K562 (cell line): ENCODE results near the gene EPGN. TPM values are rescaled to one million over a fixed set of nuclear protein-coding genes. Genes with fewer than 3 reads are reported as not detected.

Source experiments
- ARID3B ChIP-seq: fragments of 250-450 bp; sonication (Bioruptor Pico); IDR thresholded peaks from 2 replicates; pipeline ENCODE4 v1.4.0; 2020; ENCODE audit warnings: borderline replicate concordance
- CGGBP1 ChIP-seq: fragments of 250-450 bp; sonication (Bioruptor Pico); IDR thresholded peaks from 2 replicates; pipeline ENCODE4 v1.9.0; 2021; ENCODE audit warnings: mild to moderate bottlenecking
- CREM ChIP-seq: IDR thresholded peaks from 2 replicates; pipeline ENCODE4 v1.6.1; 2014; ENCODE audit warnings: antibody characterized with exemption, low read depth
- ID3 ChIP-seq, 2 experiments: fragments of 250-450 bp in 1 of 2; fragments of 450-650 bp in 1 of 2; sonication (Bioruptor Pico) in 1 of 2; IDR thresholded peaks; 2 replicates each; pipeline versions ENCODE4 v1.6.1 to v1.8.0; 2016 to 2021; ENCODE audit warnings: mild to moderate bottlenecking in 2 of 2, moderate library complexity in 2 of 2, missing compliant biosample characterization in 1 of 2, missing genetic modification characterization in 1 of 2
- KAT7 ChIP-seq: sonication (generic); formaldehyde crosslinking; IDR thresholded peaks from 2 replicates; pipeline ENCODE4 v1.8.0; 2022; ENCODE audit warnings: missing genetic modification reagents, mild to moderate bottlenecking, borderline replicate concordance
- KHSRP ChIP-seq: fragments of 450-650 bp; IDR thresholded peaks from 2 replicates; pipeline ENCODE4 v1.6.1; 2017
- MLX ChIP-seq, 2 experiments: fragments of 450-650 bp in 1 of 2; sonication (generic) in 1 of 2; formaldehyde crosslinking; conservative IDR thresholded peaks; 2 replicates each; pipeline versions ENCODE4 v1.4.0 to v1.8.1; 2020 to 2022; ENCODE audit warnings: mild to moderate bottlenecking in 1 of 2, missing genetic modification reagents in 1 of 2
- MTF1 ChIP-seq: fragments of 250-450 bp; sonication (Bioruptor Pico); IDR thresholded peaks from 2 replicates; pipeline ENCODE4 v1.9.0; 2021; ENCODE audit warnings: moderate library complexity, mild to moderate bottlenecking, inconsistent platforms, borderline replicate concordance
- NR2C2 ChIP-seq, 2 experiments: fragments of 200-800 bp in 1 of 2; sonication (Bioruptor generic) in 1 of 2; sonication (generic) in 1 of 2; formaldehyde crosslinking in 1 of 2; IDR thresholded peaks; 2 replicates each; pipeline versions ENCODE4 v1.6.1 to v1.8.0; 2016 to 2022; ENCODE audit warnings: mild to moderate bottlenecking in 1 of 2, missing compliant biosample characterization in 1 of 2, missing genetic modification characterization in 1 of 2, missing genetic modification reagents in 1 of 2
- POLR2G ChIP-seq: fragments of 200-400 bp; formaldehyde crosslinking; IDR thresholded peaks from 2 replicates; pipeline ENCODE4 v1.6.1; 2017; ENCODE audit warnings: low read depth, mild to moderate bottlenecking, antibody characterized with exemption, low read length, moderate library complexity
- SNIP1 ChIP-seq: fragments of 450-650 bp; IDR thresholded peaks from 2 replicates; pipeline ENCODE4 v1.7.1; 2017; ENCODE audit warnings: low read depth, mild to moderate bottlenecking
- SPI1 ChIP-seq: IDR thresholded peaks from 2 replicates; pipeline ENCODE4 v1.6.1; 2011; ENCODE audit warnings: low read depth, low read length, control low read depth, borderline replicate concordance
- THRA ChIP-seq: fragments of 450-650 bp; IDR thresholded peaks from 2 replicates; pipeline ENCODE4 v1.6.1; 2017; ENCODE audit warnings: mild to moderate bottlenecking, moderate library complexity
- USF2 ChIP-seq: sonication (generic); formaldehyde crosslinking; IDR thresholded peaks from 2 replicates; pipeline ENCODE4 v1.5.0; 2020; ENCODE audit warnings: missing genetic modification reagents
- ZNF41 ChIP-seq: fragments of 250-450 bp; sonication (Bioruptor Pico); conservative IDR thresholded peaks from 2 replicates; pipeline ENCODE4 v1.4.0; 2020; ENCODE audit warnings: mild to moderate bottlenecking
- ZNF445 ChIP-seq: fragments of 250-450 bp; sonication (Bioruptor Pico); IDR thresholded peaks from 2 replicates; pipeline ENCODE4 v1.4.0; 2020; ENCODE audit warnings: low read depth, mild to moderate bottlenecking, moderate library complexity
- polyA plus RNA-seq, 8 experiments: library from polyadenylated mRNA; depleted of rRNA in 4 of 8; stranded (reverse) in 5 of 8; unstranded in 3 of 8; fragments of >200 nt; fragmentation: Nextera tagmentation in 2 of 8; fragmentation: Illumina TruSeq in 1 of 8; extraction: Ambion mirVana in 2 of 8; extraction: Trizol in 1 of 8; gene quantifications; 2 replicates each; pipeline versions ENCODE4 v1.2.1 to v1.2.3, GENCODE V29; 2011 to 2014; ENCODE audit warnings: inconsistent platforms in 1 of 8, missing spikeins in 1 of 8
- total RNA-seq, 7 experiments: library from RNA; depleted of rRNA in 6 of 7; stranded (reverse); fragments of >200 nt in 6 of 7; fragmentation: Illumina TruSeq in 2 of 7; extraction: Trizol in 2 of 7; gene quantifications; 2 replicates each; pipeline versions ENCODE4 v1.2.1 to v1.2.3, GENCODE V29; 2011 to 2021; ENCODE audit warnings: low replicate concordance in 1 of 7

Gene EPGN
- total and polyA plus RNA-seq, 9 of the 15 experiments (the other 6 are each of a cell fraction or from before 2014, with no cell fraction given) = 0.10 to 0.56 TPM; not detected in 7

GRCh38 chr4:74330295-74330750 is 22.1 kb downstream of the EPGN start (continued):
- no peak for TF ChIP-seq ARID3B (CRISPR knock-in tag)
- no peak for TF ChIP-seq CGGBP1
- TF ChIP-seq MLX (CRISPR knock-in tag; conservative IDR thresholded peaks at IDR 0.05) = no peak
- no peak for TF ChIP-seq ZNF41
- TF ChIP-seq SPI1 = no peak
- TF ChIP-seq KAT7 (CRISPR knock-in tag) = no peak
- TF ChIP-seq THRA = no peak
- TF ChIP-seq USF2 = no peak
- no peak for TF ChIP-seq ZNF445 (CRISPR knock-in tag)
- TF ChIP-seq ID3 (CRISPR knock-in tag; IDR thresholded peaks at IDR 0.05) = no peak
- no peak for TF ChIP-seq ID3 (tag; IDR thresholded peaks at IDR 0.05)
- no peak for TF ChIP-seq MTF1
- TF ChIP-seq NR2C2 (CRISPR knock-in tag; IDR thresholded peaks at IDR 0.05) = no peak
- TF ChIP-seq NR2C2 (tag; IDR thresholded peaks at IDR 0.05) = 0 out of 2 replicates have a peak, but pooled peaks have one; percentile 20
- TF ChIP-seq SNIP1 = no peak
- no peak; the same call in 1 of the 2 replicates for TF ChIP-seq CREM
- TF ChIP-seq KHSRP = no peak
- TF ChIP-seq POLR2G = 0 out of 2 replicates have a peak, but pooled peaks have one; percentile 39
